Activated T-cell treated with anti-CD3 and anti-CD28 coated beads, Interleukin-2, amount 50 U/mL, for 4 hours (primary cell): ENCODE data around the gene CCDC54. TPM values are rescaled to one million over a fixed set of nuclear protein-coding genes. Genes with fewer than 3 reads are reported as not detected.

ENCODE experiments used
- ATAC-seq, 2 donors: fragments of 200-7000 bp; cut with Tn5 transposase; one replicate each; pipeline ENCODE4 v1.10.0; 2021
- DNase-seq: peaks from one replicate; pipeline ENCODE4 v3.0.0-alpha.2; 2020
- H3K27me3 Mint-ChIP-seq: one replicate; pipeline ENCODE4 v1.8.0; 2021; ENCODE audit warnings: low read depth, mixed read lengths
- H3K36me3 Mint-ChIP-seq: one replicate; pipeline ENCODE4 v1.8.0; 2022; ENCODE audit warnings: mixed read lengths; ENCODE audit not compliant: insufficient read depth
- H3K4me1 Mint-ChIP-seq: one replicate; pipeline ENCODE4 v1.8.0; 2021; ENCODE audit warnings: low read depth, mixed read lengths
- H3K4me3 Mint-ChIP-seq: one replicate; pipeline ENCODE4 v1.8.0; 2021; ENCODE audit warnings: mild to moderate bottlenecking, moderate library complexity, mixed read lengths
- H3K9me3 Mint-ChIP-seq: one replicate; pipeline ENCODE4 v1.8.0; 2021; ENCODE audit warnings: mixed read lengths
- total RNA-seq, 3 donors: library from RNA; stranded (reverse); gene quantifications; one replicate each; pipeline ENCODE4 v1.2.1, GENCODE V29; 2021

CCDC54 gene
- total RNA-seq, 3 donors from 2014 or later: not detected

DNA sequence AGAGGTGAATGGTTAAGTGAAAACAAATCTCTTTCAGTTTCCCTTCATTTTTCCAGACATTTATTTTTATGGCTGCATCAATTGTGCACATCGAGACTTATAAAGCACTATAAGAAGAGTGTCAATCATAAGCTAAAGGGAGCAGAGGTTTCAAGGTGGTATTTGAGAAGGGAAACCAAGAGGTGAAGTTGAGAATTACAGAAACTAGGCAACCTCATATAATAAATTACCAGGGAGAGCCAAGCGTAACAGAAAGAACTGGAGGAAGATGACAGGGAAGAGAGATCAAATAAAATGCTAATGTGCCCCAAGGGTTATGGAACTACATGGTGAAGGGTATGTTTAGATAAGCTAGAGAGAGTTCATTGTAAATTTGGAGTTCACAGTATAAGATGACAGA is 6.3 kb upstream of the CCDC54 start:
- H3K4me3 Mint-ChIP-seq: no peak overlapping the region
- peaks cover 1% of the 10 kb centered on the region for H3K4me1 Mint-ChIP-seq

DNA sequence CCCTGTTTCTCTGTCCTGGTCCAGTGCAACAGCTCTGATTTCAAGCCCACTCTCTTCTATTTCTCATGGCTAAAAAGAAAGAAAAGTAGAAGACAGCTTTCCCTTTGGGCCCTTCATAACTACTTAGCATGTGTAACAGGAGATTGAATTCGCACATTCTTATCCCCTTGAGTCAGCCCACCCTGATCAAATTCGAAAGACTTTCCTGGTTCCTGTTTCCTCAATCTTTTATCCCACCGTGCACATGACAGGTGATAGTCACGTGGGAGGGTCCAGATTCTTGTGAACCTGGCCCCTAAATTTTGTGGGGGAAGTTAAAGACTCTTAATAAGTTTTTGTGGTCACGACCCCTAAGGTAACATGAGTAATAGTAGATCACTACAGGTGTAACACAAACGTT is 4.7 kb upstream of the CCDC54 start:
- no peak for ATAC-seq
- no peaks in the 10 kb centered on the region for H3K4me1 Mint-ChIP-seq
- no peaks in the 10 kb centered on the region for H3K36me3 Mint-ChIP-seq
- H3K27me3 Mint-ChIP-seq: peaks cover 9% of the 10 kb centered on the region
- no peak for DNase-seq
- no peak overlapping the region for H3K4me3 Mint-ChIP-seq
- no peaks in the 10 kb centered on the region for H3K9me3 Mint-ChIP-seq

More for the DNA sequence above, 6.3 kb upstream of the CCDC54 start:
- ATAC-seq (no peak), DNase-seq (no peak)
- Mint-ChIP-seq H3K9me3 (no peaks in the 10 kb centered on the region), H3K36me3 (no peaks in the 10 kb centered on the region), H3K27me3 (peaks cover 12% of the 10 kb centered on the region)

DNA sequence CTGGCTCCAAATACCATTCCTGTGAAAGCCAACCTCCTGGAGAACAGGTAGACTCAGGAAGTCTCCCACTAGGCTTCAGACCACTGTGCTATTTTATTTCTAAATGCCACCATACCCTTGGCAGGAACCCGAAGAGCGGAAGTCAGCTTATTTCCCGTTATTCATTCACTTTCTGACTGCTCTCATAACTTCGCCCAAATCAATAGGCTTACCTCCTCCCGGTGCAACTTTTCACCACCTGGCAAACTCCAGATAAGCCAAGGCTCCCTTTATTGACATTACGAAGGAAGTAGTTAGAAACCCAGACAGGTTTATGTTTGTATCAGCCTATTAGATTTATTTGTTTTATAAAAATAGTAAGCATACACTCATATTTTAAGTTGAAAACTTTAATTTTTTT is 3.3 kb upstream of the CCDC54 start:
- DNase-seq (no peak), ATAC-seq (no peak)
- Mint-ChIP-seq H3K4me1 (no peaks in the 10 kb centered on the region), H3K27me3 (peaks cover 7% of the 10 kb centered on the region), H3K9me3 (no peaks in the 10 kb centered on the region), H3K4me3 (no peak overlapping the region), H3K36me3 (no peaks in the 10 kb centered on the region)

DNA sequence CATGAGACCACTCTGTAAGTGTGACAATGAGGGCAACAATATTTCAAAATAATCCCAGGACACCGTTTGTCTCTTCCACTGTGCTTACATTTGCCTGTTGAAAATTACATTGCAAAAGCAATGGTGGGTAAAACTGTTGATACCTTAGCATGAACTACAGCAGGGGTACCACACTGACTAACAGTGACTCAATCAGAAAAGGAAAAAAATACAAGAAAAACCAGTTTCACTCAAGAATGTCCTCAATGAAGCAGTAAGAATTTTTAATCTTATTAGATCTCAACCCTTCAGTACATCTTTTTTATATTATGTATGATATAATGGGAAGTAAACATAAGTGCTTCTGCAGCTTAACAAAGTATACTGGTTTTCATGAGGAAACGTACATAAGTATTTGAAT is 1.6 kb upstream of the CCDC54 start:
- H3K9me3 Mint-ChIP-seq: no peaks in the 10 kb centered on the region
- H3K4me3 Mint-ChIP-seq: no peak overlapping the region
- no peaks in the 10 kb centered on the region for H3K36me3 Mint-ChIP-seq
- ATAC-seq (no peak), DNase-seq (no peak)
- peaks cover 7% of the 10 kb centered on the region for H3K27me3 Mint-ChIP-seq
- H3K4me1 Mint-ChIP-seq: no peaks in the 10 kb centered on the region

DNA sequence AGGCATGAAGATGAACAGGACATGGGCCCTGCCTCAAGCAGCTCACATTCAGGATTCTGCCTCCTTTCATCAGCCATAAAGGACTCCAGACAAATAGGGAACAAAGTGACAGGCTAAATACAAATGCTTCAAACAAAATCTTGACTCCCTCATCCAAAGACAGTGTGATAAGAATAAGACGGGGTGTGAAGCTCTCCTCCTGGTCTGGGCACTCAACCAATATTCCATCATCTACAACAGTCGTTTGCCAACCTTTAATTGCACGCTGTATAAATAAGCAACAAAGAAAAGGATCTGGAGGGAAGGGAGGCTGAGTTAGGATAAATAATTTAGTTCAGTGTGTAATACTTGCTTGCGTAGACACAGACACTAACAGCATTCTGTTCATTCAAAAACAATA is 5.4 kb downstream of the CCDC54 start:
- H3K9me3 Mint-ChIP-seq: no peaks in the 10 kb centered on the region
- no peak overlapping the region for H3K4me3 Mint-ChIP-seq
- H3K36me3 Mint-ChIP-seq: no peaks in the 10 kb centered on the region
- H3K27me3 Mint-ChIP-seq: peaks cover 9% of the 10 kb centered on the region
- no peak for DNase-seq
- ATAC-seq: no peak
- H3K4me1 Mint-ChIP-seq: no peaks in the 10 kb centered on the region

DNA sequence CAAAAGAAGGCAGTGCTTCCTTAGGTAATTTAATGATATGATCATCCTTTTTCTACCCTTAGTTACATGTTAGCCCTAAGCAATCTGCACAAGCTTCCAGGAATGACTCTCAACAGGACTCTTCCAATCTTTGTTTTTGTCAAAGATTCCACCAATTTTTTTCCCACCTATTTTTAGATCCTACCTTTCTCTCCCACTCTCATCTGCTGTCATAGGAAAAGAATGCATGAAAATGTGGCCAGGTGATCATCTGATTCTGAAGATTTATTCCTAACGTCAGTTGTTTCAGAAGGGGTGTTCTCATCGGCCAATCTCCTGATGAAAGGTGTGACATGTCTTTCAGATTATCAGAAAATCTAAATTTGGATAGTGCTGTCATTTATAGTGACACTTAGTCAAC is 7.2 kb downstream of the CCDC54 start:
- Mint-ChIP-seq H3K9me3 (no peaks in the 10 kb centered on the region), H3K27me3 (peaks cover 9% of the 10 kb centered on the region), H3K4me1 (no peaks in the 10 kb centered on the region), H3K4me3 (no peak overlapping the region), H3K36me3 (no peaks in the 10 kb centered on the region)
- DNase-seq (no peak), ATAC-seq (no peak)

DNA sequence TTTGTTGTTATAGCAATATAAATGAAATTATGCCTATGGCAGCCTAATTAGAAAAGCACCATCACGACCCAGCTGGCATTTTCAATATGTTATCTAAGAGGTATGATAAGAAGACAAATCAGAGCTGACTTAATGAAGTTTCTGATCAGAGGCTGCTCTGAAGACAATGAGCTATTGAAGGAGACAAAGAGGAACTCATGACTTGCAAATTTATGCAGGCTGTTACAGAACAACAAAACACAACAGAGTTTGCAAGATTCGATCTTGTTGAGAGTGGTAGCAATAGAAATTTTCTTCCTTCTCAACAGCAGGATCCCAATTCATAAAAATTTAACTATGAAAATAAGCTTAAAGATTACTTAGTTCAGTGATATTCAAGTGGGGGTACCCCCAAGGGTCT is 7.7 kb downstream of the CCDC54 start:
- Mint-ChIP-seq H3K36me3 (no peaks in the 10 kb centered on the region), H3K27me3 (peaks cover 9% of the 10 kb centered on the region), H3K9me3 (no peaks in the 10 kb centered on the region), H3K4me1 (no peaks in the 10 kb centered on the region), H3K4me3 (no peak overlapping the region)
- ATAC-seq (no peak), DNase-seq (no peak)

DNA sequence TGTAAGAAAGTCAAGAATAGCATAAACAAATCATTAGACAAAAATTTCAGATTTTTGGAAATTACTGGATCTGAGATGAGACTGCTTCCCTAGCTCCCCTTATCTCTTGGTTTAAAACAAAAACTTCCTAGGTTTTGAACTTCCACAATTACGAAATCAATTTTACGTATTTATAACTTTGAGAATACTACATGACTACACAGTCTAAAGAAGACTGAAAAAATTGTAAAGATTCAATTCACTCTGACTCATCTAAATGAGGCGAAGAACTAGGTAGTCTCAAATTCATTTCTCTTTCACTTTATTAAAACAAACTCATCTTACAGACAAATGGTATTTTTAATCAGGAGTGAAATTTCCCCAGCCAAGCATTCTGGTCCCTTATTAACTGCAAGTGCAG is 10.3 kb downstream of the CCDC54 start:
- Mint-ChIP-seq H3K9me3 (no peaks in the 10 kb centered on the region), H3K4me3 (no peak overlapping the region), H3K27me3 (peaks cover 4% of the 10 kb centered on the region), H3K36me3 (no peaks in the 10 kb centered on the region), H3K4me1 (no peaks in the 10 kb centered on the region)
- DNase-seq (no peak), ATAC-seq (no peak)

DNA sequence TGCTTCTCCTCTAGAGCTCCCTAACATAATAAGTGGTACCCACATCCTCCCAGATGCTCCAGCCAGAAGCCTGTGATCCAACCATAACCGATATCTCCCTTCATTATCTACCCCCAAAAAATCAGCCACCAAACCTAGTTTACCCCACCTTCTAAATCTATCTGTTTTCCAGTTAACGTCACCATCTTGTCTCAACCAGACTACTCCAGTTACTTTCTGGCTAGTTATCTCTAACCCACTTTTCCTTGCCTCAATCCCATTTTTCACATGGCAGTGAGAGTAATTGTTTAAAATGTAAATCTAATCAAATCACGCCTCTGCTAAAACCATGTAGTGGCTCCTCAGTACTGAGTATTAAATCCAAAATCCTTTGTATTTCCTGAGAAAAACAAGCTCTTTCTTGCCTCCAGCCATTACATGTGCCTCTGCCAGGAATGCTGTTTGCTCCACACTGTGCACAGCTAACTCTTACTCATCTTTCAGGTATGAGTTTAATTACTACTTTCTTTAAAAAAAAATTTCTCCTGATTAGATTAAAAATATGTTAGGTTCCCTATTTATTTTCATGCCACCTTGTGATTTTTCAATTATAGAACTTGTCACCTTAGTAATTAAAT is 15.4 kb downstream of the CCDC54 start:
- peaks cover 6% of the 10 kb centered on the region for H3K27me3 Mint-ChIP-seq

DNA sequence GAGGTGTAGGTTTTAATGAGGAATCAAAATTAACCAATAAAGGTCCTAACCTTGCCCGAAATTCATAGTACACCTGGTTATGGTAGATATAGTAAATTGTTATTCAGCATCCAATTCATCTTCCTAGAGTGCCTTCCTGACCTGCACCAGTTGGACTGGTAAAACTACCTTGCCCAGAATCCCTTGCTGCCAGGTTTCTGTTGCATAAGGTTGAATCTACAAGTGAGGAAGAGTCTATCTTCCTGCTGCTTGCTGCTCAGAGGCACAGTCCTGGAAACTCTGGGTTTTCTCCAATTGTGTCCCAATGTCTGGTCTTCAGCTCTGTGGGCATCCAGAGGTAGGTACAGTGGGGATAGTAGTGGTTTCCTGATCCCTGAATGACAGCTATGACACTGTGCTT is 17.3 kb downstream of the CCDC54 start:
- Mint-ChIP-seq H3K9me3 (no peaks in the 10 kb centered on the region), H3K27me3 (peaks cover 8% of the 10 kb centered on the region), H3K4me1 (no peaks in the 10 kb centered on the region), H3K4me3 (no peak overlapping the region), H3K36me3 (no peaks in the 10 kb centered on the region)
- no peak for ATAC-seq
- DNase-seq: no peak

More for the DNA sequence above, 15.4 kb downstream of the CCDC54 start:
- H3K4me3 Mint-ChIP-seq: no peak overlapping the region
- H3K36me3 Mint-ChIP-seq: no peaks in the 10 kb centered on the region
- ATAC-seq (no peak), DNase-seq (no peak)
- H3K9me3 Mint-ChIP-seq: no peaks in the 10 kb centered on the region
- no peaks in the 10 kb centered on the region for H3K4me1 Mint-ChIP-seq

DNA sequence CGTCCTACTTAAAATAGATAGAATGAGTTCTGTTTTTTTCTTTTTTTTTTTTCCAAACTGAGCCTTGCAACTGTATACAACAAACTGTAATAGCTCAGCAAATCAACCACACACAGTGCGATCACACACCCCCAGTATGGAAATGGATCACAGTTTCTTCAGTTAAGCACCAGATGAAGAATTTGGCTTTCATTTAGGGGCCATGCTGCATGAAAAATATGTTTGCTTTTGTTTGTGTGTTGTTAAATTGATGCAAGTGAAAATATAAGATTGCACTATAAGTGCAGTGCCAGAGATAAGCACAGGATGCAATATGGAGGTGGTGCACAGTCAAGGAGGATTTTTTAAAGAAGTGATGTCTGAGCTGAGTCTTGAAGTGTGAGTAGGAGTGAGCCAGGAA is 17.8 kb downstream of the CCDC54 start:
- H3K4me3 Mint-ChIP-seq: no peak overlapping the region
- DNase-seq (no peak), ATAC-seq (no peak)
- no peaks in the 10 kb centered on the region for H3K36me3 Mint-ChIP-seq
- H3K27me3 Mint-ChIP-seq: peaks cover 8% of the 10 kb centered on the region
- no peaks in the 10 kb centered on the region for H3K9me3 Mint-ChIP-seq
- no peaks in the 10 kb centered on the region for H3K4me1 Mint-ChIP-seq

DNA sequence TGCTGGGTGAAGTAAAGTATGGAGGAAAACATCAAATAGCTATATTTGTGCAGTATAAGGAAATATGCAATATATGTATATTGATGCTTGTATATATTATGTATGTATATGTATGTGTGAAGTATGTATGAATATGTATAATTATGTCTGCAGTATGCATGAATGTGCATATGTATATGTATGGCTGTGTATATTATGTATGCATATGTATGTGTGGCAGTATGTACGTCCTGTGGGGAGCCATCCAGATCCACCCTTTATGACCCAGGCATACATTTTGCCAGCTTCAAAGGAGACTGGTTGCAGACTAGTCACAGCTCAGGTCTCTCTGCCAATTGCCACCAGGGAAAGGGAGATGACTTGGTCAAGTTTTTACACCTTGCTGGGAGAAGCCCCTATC is 24.1 kb downstream of the CCDC54 start:
- H3K4me3 Mint-ChIP-seq: no peak overlapping the region
- no peak for ATAC-seq

DNA sequence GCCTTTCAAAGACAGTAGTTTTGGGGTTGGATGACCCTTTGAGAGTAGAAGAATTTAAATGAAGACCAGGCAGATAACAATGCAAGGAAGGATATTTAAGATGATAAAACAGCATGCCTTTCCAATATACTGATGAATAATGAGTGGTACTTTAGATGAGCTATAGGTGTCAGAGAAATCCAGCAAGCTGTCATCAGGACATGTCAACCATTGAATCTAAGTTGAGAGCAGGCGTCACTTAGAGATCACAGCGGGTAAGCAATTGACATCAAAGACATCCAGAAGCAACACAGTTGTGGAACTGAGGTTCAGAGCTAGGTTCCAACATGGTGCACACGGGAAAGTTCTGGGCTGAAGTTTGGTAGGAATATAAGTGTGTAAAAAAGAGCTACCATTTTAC is 25.0 kb downstream of the CCDC54 start:
- H3K27me3 Mint-ChIP-seq: peaks cover 2% of the 10 kb centered on the region

More for the DNA sequence above, 24.1 kb downstream of the CCDC54 start:
- Mint-ChIP-seq H3K4me1 (no peaks in the 10 kb centered on the region), H3K27me3 (peaks cover 6% of the 10 kb centered on the region), H3K36me3 (no peaks in the 10 kb centered on the region), H3K9me3 (no peaks in the 10 kb centered on the region)
- DNase-seq: no peak

DNA sequence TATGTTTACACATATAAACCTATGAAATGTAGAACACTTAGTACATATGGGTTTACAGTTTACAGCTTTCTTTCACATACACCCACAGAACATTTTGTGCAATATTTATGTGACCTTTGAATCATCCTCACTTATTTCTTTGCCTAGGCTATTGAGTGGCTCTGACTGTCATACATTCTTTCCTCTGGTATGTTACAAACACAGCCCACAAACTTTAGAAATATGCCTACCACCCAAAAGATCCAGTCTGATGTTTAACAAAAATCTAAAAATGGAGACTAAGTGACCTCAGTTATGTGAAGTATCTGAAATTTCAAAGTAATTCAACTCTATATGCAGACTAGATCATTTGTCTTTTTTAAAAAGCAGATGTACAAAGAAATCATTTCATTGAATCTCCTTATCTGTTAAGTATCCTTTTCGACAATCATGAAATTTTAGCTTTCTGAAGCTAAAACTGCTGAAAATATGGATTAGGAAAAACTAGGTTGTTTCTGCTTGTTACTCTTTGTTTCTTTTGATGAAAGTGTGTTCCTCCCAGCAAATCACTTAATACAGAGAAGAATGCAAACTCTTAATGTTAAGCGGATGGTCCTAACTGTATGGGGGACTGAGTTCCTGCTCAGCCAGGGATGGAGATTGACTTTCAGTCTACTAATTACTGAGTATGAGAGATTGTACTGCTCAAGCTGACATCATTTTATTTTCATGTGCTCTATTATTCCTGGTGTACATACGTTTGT is 27.7 kb downstream of the CCDC54 start:
- peaks cover 10% of the 10 kb centered on the region for H3K9me3 Mint-ChIP-seq
- no peaks in the 10 kb centered on the region for H3K36me3 Mint-ChIP-seq

More for the DNA sequence above, 25.0 kb downstream of the CCDC54 start:
- DNase-seq (no peak), ATAC-seq (no peak)
- no peaks in the 10 kb centered on the region for H3K4me1 Mint-ChIP-seq
- no peaks in the 10 kb centered on the region for H3K9me3 Mint-ChIP-seq
- H3K4me3 Mint-ChIP-seq: no peak overlapping the region
- H3K36me3 Mint-ChIP-seq: no peaks in the 10 kb centered on the region

DNA sequence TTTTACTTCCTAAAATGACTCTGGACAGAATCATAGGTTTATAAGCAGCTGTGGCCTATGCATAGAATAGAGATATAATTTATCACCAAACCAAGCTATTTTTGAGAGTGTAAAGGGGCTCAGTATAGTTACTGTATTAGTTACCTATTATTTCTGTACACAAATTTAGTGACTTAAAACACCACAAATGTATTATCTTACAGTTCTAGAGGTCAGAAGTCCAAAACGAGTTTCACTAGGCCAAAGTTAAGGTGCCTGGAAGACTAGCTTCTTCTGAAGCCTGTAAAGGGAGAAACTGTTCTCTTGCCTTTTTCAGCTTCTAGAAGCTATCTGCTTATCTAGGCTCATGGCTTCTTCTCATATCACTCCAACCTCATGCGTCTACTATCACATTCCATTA is 30.1 kb downstream of the CCDC54 start:
- Mint-ChIP-seq H3K36me3 (no peaks in the 10 kb centered on the region), H3K27me3 (no peaks in the 10 kb centered on the region), H3K4me1 (no peaks in the 10 kb centered on the region), H3K9me3 (peaks cover 16% of the 10 kb centered on the region), H3K4me3 (no peak overlapping the region)
- no peak for DNase-seq
- ATAC-seq: no peak

More for the DNA sequence above, 27.7 kb downstream of the CCDC54 start:
- Mint-ChIP-seq H3K27me3 (no peaks in the 10 kb centered on the region), H3K4me1 (no peaks in the 10 kb centered on the region), H3K4me3 (no peak overlapping the region)
- ATAC-seq (no peak), DNase-seq (no peak)
